NCI-H146 treated with DMSO at 0.1 percent for 48 hours (cell line): Measurements from ENCODE around the gene LTB4R.
"Not testable (repeated sequence)": the region's sequence is repeated elsewhere in the genome, so short reads cannot be mapped to it uniquely, and the experiment has no call there.

ENCODE experiments used
- DNase-seq: peaks from one replicate; lab custom pipeline; 2025; ENCODE audit not compliant: unreplicated experiment; lab: John Stamatoyannopoulos, UW

Gene LTB4R

DNA sequence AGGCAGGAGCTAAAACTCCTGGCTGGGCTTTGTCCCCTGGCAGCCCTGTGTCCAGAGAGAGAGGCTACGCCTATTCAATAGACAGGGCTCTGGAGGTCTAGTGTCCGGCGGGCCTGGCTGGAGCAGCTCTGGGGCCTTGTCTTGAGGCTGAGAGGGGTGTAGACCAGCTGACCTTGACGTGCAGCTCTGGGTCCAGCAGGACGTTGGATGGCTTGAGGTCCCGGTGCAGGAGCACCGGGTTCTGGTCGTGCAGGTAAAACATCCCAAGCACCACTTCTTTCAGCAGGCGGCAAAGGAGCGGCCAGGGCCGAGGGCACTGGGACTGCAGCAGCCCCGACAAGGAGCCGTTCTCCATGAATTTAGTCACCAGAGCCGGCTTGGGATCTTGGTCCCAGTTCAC, 27.5 kb downstream of the LTB4R start:
- DNase-seq, result no peak

- no peak for DNase-seq
Measured at GRCh38 chr14:24339284-24340151, 28.2 kb downstream of the LTB4R start, which contains the start of gene RIPK3. TSS of gene RIPK3 (minus strand) at chr14:24339991. CDS start at chr14:24339826, 165 bp downstream.

DNA sequence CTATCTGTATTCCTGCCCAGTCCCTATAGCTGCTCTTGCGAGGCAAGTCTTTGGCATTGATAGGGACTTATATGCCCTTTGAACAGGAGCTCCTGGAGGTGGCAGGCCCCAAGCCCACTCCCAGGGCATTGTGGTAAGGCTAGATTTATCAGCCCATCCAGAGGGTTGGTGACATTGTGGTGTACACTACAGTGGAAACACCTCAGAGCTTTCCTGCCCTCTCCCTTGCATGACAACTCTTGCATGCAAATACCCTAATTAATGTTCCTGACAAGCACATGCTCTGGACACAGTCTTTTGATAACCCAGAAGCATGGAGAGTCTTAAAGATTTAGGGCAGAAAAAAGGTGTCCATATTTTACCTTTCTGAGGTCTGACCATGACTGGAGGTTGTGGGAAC, 29.3 kb downstream of the LTB4R start:
- no peak for DNase-seq

- no peak for DNase-seq
Measured at GRCh38 chr14:24342889-24343288, 31.6 kb downstream of the LTB4R start.

DNA sequence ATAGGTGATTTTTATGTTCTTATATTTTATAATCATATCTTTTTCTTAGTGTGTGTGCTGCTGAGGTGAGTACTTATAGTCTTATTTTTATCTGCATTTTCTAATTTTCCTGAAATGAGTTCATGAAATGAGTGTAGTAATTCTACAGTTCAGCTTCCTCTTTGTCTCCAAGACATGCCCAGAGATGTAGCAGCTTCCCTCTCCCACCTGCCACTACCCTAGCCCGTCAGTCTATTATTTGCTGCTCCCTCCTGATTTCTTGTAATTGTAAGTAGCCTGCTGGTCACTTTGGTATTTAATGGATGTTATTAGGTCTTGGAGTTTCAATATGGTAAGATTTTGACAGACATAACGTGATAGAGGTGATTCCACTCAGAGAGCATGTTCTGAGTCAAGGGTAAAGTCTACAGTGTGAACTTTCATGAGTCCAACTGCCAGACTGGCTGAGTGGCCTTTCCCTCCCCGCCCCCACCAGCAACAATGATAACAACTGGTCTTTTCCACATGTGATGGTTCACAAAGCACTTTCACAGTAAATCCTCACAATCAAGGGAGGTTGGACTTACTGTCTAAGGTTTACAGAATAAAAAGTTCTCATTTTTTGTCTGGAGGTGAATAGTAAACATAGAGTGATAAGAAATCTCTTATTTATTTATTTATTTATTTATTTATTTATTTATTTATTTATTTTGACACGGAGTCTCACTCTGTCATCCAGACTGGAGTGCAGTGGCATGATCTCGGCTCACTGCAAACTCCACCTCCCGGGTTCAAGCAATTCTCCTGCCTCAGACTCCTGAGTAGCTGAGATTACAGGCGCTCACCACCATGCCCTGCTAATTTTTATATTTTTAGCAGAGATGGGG, 32.7 kb downstream of the LTB4R start:
- no peak for DNase-seq

DNA sequence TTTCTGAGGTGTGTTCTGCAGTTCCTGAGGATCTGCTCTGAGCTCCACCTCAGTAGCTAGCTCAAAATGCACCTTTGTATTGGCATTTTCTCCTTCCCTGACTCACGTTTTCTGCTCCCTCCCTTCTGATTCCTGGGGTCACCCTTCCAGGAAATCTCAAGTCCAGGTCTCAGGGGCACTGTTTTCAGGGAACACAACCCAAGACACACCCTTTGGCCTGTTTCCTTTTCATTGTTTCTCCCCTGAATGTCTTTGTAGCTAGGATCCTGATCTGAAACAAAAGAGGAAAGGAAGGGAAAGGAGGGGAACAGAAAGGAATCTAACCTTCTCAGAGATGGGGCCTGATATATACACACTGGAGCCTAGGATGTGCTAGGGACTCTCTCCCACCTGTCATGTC, 35.8 kb downstream of the LTB4R start:
- DNase-seq, result no peak

- DNase-seq, result no peak
Measured at GRCh38 chr14:24348186-24348585, 36.9 kb downstream of the LTB4R start.

- DNase-seq, result no peak
Measured at GRCh38 chr14:24349742-24350141, 38.4 kb downstream of the LTB4R start.

DNA sequence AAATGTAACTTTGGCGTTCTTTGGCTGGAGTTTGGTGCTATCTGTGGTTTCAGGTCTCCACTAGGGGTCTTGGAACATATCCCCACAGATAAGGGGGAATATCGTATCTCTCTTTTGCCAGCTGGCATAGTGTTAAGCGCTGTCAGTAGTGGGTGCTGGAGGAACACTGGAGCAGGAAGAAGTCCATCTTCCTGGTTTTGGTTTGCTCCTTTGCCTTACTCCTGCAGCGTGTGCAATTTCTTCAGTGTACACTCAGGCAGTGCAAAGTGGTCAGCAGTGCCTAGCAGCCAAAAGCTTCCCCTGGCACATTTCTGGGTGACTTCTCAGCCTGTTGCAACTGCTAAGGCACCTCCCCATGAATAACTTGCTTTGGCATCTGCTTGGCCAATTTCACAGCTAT, 40.2 kb downstream of the LTB4R start:
- no peak for DNase-seq

GRCh38 chr14:24353559-24354481, 42.5 kb downstream of the LTB4R start:
- no peak for DNase-seq

- not testable (repeated sequence) for DNase-seq
Measured at GRCh38 chr14:24354482-24354825, 43.2 kb downstream of the LTB4R start.

GRCh38 chr14:24355009-24355408, 43.7 kb downstream of the LTB4R start:
- DNase-seq, result no peak

GRCh38 chr14:24356208-24356607, 44.9 kb downstream of the LTB4R start:
- DNase-seq, result no peak

- DNase-seq, result no peak
Measured at GRCh38 chr14:24360281-24360680, 49.0 kb downstream of the LTB4R start.

GRCh38 chr14:24361326-24361725, 50.0 kb downstream of the LTB4R start:
- no peak for DNase-seq

DNA sequence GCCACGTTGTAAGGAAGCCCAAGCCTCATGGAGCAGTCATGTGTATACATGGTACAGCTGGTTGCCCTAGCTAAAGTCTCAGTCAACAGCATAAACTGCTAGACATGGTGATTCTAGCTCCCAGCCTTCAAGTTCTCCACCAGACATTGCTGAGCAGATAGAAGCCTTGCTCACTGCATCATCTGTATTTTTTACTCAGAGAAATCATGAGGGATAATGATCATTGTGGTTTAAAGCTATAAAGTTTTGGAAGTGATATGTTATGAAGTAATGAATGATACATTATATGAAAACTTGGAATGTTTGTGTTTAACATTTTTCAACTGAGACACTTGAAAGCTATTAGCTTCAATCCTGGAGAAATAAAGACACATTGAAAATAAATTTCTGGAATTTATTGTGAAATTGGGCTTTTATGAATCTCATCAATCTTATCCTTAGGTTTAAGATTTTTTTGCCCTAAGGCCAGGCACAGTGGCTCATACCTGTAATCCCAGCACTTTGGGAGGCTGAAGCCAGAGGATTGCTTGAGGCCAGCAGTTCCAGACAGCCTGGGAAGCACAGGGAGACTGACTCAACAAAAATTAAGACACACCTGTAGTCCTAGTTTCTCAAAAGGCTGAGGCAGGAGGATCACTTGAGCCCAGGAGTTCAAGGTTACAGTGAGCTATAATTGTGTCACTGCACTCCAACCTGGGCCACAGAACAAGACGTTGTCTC, 51.1 kb downstream of the LTB4R start:
- DNase-seq, result no peak

DNA sequence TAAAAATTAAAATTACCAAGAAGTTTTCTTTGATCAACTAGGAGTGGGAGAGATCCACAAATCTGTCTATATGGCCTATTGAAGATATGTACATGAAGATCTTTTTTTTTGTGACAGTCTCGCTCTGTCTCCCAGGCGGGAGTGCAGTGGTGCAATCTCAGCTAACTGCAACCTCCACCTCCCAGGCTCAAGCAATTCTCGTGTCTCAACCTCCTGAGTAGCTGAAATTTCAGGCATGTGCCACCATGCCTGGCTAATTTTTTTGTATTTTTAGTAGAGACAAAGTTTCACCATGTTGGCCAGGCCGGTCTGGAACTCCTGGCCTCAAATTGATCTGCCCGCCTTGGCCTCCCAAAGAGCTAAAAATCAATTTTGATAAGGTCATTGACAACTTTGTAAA, 52.1 kb downstream of the LTB4R start:
- DNase-seq, result no peak

DNA sequence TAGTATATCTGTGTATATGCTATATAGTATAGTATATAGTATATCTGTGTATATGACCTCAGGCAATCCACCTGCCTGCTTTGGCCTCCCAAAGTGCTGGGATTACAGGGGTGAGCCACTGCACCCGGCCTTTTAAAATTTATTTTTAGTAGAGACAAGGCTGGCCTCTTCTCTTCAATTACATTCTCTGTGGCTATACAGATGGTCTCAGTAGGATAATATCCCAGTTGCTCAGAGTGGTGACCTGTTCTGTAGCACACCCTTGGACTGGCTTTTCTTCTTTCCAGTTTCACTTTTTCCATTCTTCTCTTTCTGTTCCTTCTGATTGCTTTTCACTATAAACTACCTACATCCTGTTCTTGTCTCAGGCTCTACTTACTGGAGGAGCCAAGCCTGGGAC, 53.5 kb downstream of the LTB4R start:
- DNase-seq, result no peak

GRCh38 chr14:24365600-24366412, 54.5 kb downstream of the LTB4R start:
- DNase-seq, result no peak

DNA sequence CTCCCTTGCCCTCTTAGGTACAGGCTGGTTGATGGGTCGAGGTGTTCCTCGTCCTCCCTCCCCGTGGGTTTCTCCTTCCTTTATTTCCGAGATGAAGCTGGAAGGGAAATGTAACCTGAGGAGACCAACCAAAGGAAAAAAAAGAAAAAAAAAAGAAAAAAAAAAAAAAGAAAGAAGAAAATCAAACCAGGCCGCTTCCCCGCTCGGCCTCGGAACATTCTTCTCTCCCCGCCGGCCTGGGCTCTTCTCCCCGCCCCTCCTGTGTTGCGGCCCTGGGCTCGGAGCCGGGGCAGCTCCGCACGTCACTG, 55.1 kb downstream of the LTB4R start:
- DNase-seq, result no peak
